ENCODE results near the gene MBD6. TPM values are rescaled to one million over a fixed set of nuclear protein-coding genes. Genes with fewer than 3 reads are reported as not detected.

Gene MBD6
- total and polyA plus RNA-seq, 2 donors from 2014 or later: 38.4 to 118 TPM

GRCh38 chr12:57473886-57474285 lies 48.7 kb upstream of the MBD6 start:
- Histone ChIP-seq H3K27me3 (ENCODE audit: control insufficient read depth, insufficient read depth, low read length) (peaks cover 25% of the 10 kb centered on the region), H3K36me3 (ENCODE audit: control insufficient read depth in 2 of 3, insufficient read depth in 3 of 3, low read length in 3 of 3) (no peaks in the 10 kb centered on the region), H3K9me3 (ENCODE audit: control insufficient read depth in 2 of 3, insufficient read depth in 1 of 3, low read length in 3 of 3) (no peaks in the 10 kb centered on the region), H3K27ac (ENCODE audit: low read depth in 2 of 2, low read length in 2 of 2) (no peak overlapping the region), H3K9ac (ENCODE audit: low read length in 3 of 3) (no peak overlapping the region), H3K4me3 (ENCODE audit: low read length in 3 of 3) (no peak overlapping the region), H3K4me1 (ENCODE audit: control insufficient read depth in 2 of 3, insufficient read depth in 2 of 3, low read depth in 1 of 3, low read length in 3 of 3) (peaks cover 0 to 16% (median 0%) of the 10 kb centered on the region in 3 donors)
- DNase-seq (peak in 1 of 5 donors; percentile 33), FAIRE-seq (no peak)
- intact Hi-C loops (cut with DNase I): no loop called here
- TF ChIP-seq, protein P1, sequence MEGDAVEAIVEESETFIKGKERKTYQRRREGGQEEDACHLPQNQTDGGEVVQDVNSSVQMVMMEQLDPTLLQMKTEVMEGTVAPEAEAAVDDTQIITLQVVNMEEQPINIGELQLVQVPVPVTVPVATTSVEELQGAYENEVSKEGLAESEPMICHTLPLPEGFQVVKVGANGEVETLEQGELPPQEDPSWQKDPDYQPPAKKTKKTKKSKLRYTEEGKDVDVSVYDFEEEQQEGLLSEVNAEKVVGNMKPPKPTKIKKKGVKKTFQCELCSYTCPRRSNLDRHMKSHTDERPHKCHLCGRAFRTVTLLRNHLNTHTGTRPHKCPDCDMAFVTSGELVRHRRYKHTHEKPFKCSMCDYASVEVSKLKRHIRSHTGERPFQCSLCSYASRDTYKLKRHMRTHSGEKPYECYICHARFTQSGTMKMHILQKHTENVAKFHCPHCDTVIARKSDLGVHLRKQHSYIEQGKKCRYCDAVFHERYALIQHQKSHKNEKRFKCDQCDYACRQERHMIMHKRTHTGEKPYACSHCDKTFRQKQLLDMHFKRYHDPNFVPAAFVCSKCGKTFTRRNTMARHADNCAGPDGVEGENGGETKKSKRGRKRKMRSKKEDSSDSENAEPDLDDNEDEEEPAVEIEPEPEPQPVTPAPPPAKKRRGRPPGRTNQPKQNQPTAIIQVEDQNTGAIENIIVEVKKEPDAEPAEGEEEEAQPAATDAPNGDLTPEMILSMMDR (IDR thresholded peaks at IDR 0.05; ENCODE audit: borderline replicate concordance, extremely low read depth, insufficient read depth): no peak

- intact Hi-C loops (cut with DNase I): no loop called here
- H3K27ac ChIP-seq (ENCODE audit: low read depth in 2 of 2, low read length in 2 of 2): no peak overlapping the region
- no peak overlapping the region for H3K4me3 ChIP-seq (ENCODE audit: low read length in 3 of 3)
- TF ChIP-seq, protein P1 (IDR thresholded peaks at IDR 0.05; ENCODE audit: borderline replicate concordance, extremely low read depth, insufficient read depth): no peak
- no peak overlapping the region for H3K9ac ChIP-seq (ENCODE audit: low read length in 3 of 3)
- DNase-seq (peak in 1 of 5 donors; percentile 29), FAIRE-seq (no peak)
- H3K36me3 ChIP-seq (ENCODE audit: control insufficient read depth in 2 of 3, insufficient read depth in 3 of 3, low read length in 3 of 3): no peaks in the 10 kb centered on the region
- no peaks in the 10 kb centered on the region for H3K9me3 ChIP-seq (ENCODE audit: control insufficient read depth in 2 of 3, insufficient read depth in 1 of 3, low read length in 3 of 3)
- peaks cover 25% of the 10 kb centered on the region for H3K27me3 ChIP-seq (ENCODE audit: control insufficient read depth, insufficient read depth, low read length)
- peaks cover 0 to 18% (median 0%) of the 10 kb centered on the region in 3 donors for H3K4me1 ChIP-seq (ENCODE audit: control insufficient read depth in 2 of 3, insufficient read depth in 2 of 3, low read depth in 1 of 3, low read length in 3 of 3)
These were observed 48.2 kb upstream of the MBD6 start for GRCh38 chr12:57474430-57474829.

DNA sequence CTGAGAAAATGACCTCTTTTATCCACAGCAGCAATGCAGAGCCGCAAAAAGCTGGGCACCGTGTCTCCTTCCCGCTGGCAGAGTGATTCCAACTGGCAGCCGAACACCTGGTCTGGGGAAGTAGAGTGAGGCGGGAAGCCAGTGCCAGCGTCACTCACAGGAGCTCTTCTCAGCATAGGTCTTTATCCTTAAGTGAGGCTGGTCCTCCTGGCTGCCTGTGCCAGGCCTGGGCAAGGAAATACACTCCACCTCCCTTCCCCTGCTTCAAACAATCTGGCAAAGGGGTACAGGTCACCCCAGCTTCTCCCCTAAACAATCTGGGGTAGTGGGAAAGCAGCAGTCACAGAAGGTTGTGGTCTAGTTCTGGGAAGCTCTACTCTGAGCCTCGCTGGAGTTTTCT lies 47.8 kb upstream of the MBD6 start:
- no peaks in the 10 kb centered on the region for H3K36me3 ChIP-seq (ENCODE audit: control insufficient read depth in 2 of 3, insufficient read depth in 3 of 3, low read length in 3 of 3)
- no peaks in the 10 kb centered on the region for H3K9me3 ChIP-seq (ENCODE audit: control insufficient read depth in 2 of 3, insufficient read depth in 1 of 3, low read length in 3 of 3)
- H3K4me1 ChIP-seq (ENCODE audit: control insufficient read depth in 2 of 3, insufficient read depth in 2 of 3, low read depth in 1 of 3, low read length in 3 of 3): peaks cover 0 to 18% (median 0%) of the 10 kb centered on the region in 3 donors
- H3K27me3 ChIP-seq (ENCODE audit: control insufficient read depth, insufficient read depth, low read length): peaks cover 25% of the 10 kb centered on the region
- no peak overlapping the region for H3K4me3 ChIP-seq (ENCODE audit: low read length in 3 of 3)
- no peak overlapping the region for H3K27ac ChIP-seq (ENCODE audit: low read depth in 2 of 2, low read length in 2 of 2)
- intact Hi-C loops (cut with DNase I): no loop called here
- DNase-seq: peak in 1 of 5 donors; percentile 36
- no peak overlapping the region for H3K9ac ChIP-seq (ENCODE audit: low read length in 3 of 3)
- TF ChIP-seq, protein P1 (IDR thresholded peaks at IDR 0.05; ENCODE audit: borderline replicate concordance, extremely low read depth, insufficient read depth): no peak
- FAIRE-seq: no peak
